RWPE1 (cell line): Measurements from ENCODE around the gene ZDHHC3.
"Not testable (repeated sequence)": the region's sequence is repeated elsewhere in the genome, so short reads cannot be mapped to it uniquely, and the experiment has no call there.

Experiments
- CTCF ChIA-PET: fragments of 350-600 bp; sonication (Branson Sonifier 250); formaldehyde crosslinking; extraction: SDS; loops from one replicate; lab custom pipeline; 2021; lab: Yijun Ruan, JAX
- POLR2A ChIA-PET: fragments of 400-600 bp; formaldehyde crosslinking; extraction: SDS; loops from one replicate; lab custom pipeline; 2020; ENCODE audit warnings: antibody characterized with exemption; ENCODE audit not compliant: low non-redundant PET; lab: Yijun Ruan, JAX
- DNase-seq: peaks from one replicate; pipeline ENCODE4 v3.0.0; 2012; ENCODE audit warnings: low spot score
- H3K27ac ChIP-seq: fragments of 450-650 bp; 2 replicates; pipeline ENCODE4 v1.5.1; 2017
- CTCF ChIP-seq: fragments of 450-650 bp; conservative IDR thresholded peaks from 2 replicates; pipeline ENCODE4 v1.5.1; 2017; ENCODE audit warnings: low read depth, mild to moderate bottlenecking

The ZDHHC3 gene

DNA sequence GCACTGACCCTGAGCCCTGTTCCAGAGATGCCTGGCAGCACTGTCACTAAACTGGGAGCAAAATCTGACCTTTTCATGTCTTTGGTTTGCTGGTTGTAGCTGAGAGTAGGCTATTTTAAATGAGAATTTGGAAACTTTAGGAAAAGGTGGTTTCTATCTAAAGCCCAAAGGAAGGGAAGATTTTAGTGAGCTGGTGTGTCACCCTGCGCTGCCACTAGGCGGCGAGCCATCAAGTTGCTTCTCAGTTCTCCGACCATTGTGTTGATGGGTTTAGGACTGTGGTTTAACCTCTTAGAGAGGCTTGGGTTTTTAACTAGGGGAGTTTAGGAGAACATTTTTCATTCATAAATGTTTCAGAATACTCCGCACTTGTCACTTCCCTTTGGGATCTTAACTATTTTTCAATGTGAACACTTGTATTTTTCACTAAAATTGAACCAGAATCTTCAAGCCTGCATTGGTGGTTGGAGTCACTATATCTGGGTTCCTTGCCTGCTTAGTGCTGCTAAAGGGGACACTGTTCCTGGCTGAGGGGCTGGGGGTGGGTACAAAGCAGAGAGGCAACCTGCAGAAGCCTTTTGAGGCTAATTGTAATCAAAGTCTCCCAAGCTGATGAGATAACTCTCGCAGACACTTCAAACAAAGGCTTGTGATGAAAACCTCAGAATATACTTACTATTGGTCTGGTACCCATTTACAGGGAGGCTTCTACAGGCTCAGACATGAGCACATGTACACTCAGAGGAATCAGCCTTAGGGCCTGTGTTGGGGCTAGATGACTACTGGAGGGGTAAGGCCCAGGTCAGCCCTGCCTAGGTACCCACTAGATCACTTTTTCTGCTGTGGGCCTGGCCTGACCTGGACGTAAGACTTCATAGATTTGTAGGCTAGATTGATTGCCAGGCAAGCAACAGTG lies 16.8 kb upstream of the ZDHHC3 start:
- POLR2A ChIA-PET, result no interaction called here
- DNase-seq, result peak; percentile 85
- CTCF ChIA-PET, result interaction anchor here (0.6 to 1.5 kb wide), 5 partner anchors 10 to 527 kb away, joined by 3 to 6 read pairs (median 3); partner anchors contain the start of gene EXOSC7
- TF ChIP-seq CTCF, result peak; percentile 62
- peak overlapping the region; percentile 73 for H3K27ac ChIP-seq

- H3K27ac ChIP-seq, result no peak overlapping the region
- ChIA-PET CTCF (no interaction called here), POLR2A (no interaction called here)
- TF ChIP-seq CTCF, result no peak
- DNase-seq, result no peak
Observed at GRCh38 chr3:44991326-44991725, 15.4 kb upstream of the ZDHHC3 start.

- H3K27ac ChIP-seq, result no peak overlapping the region
- CTCF ChIA-PET, result interaction anchor here (0.6 kb wide), 1 partner anchor 625 kb away, joined by 3 read pairs; no protein-coding TSS in a partner anchor
- POLR2A ChIA-PET, result no interaction called here
- no peak for TF ChIP-seq CTCF
- DNase-seq, result no peak
Observed at GRCh38 chr3:44989636-44990373, 13.8 kb upstream of the ZDHHC3 start.

DNA sequence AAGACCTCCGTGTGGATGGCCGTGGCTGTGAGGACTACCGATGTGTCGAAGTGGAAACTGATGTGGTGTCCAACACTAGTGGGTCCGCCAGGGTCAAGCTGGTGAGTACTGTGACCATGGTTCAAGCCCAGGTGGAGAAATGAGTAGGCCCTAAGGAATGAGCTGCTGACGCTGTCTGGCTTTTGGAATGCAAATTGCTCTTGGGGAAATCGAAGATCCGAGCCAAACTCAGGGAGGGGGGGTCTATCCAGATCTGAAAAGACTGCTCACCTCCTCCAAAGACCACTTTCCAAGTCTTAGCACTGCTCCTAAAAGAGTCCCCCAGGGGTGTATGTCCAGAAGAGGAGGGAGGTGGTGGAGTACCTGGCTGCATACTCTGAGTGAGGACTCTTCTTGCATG lies 13.2 kb upstream of the ZDHHC3 start:
- POLR2A ChIA-PET, result no interaction called here

GRCh38 chr3:44988073-44988472 lies 12.1 kb upstream of the ZDHHC3 start:
- no peak for DNase-seq
- ChIA-PET POLR2A (no interaction called here), CTCF (no interaction called here)
- H3K27ac ChIP-seq, result no peak overlapping the region
- TF ChIP-seq CTCF, result peak; percentile 44

More for the DNA sequence above, 13.2 kb upstream of the ZDHHC3 start:
- CTCF ChIA-PET, result no interaction called here
- H3K27ac ChIP-seq, result no peak overlapping the region
- no peak for TF ChIP-seq CTCF
- DNase-seq, result no peak

DNA sequence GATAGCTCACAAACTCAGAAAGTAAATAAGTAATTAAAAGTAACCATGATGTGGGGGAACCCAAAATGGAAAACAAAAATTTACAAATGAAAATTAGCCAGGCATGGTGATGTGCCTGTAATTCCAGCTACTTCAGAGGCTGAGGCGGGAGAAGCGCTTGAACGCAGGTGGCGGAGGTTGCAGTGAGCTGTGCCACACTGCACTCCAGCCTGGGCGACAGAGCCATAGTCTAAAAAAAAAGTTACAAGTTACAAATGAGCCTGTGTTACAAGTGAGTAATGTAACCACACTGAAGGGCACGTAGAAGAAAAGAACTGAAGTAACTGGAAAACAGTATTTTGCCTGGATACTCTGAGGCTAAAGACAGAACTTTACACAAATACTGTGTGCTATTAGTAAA lies 11.4 kb upstream of the ZDHHC3 start:
- TF ChIP-seq CTCF, result no peak
- no peak overlapping the region for H3K27ac ChIP-seq
- POLR2A ChIA-PET, result no interaction called here
- no peak for DNase-seq
- CTCF ChIA-PET, result interaction anchor here (0.7 kb wide), 1 partner anchor 16 kb away, joined by 3 read pairs; no protein-coding TSS in a partner anchor

DNA sequence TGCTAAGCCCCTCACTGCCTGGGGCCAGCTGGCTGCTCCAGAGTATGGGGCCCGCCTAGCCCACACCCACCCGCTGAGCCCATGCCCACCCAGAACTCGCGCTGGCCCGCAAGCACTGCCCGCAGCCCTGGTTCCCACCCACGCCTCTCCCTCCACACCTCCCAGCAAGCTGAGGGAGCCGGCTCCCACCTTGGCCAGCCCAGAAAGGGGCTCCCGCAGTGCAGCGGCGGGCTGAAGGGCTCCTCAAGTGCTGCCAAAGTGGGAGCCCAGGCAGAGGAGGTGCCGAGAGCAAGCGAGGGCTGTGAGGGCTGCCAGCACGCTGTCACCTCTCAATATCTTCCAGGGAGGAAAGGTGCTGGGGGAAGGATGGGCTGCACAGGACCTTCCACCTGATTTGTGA lies 10.4 kb upstream of the ZDHHC3 start:
- POLR2A ChIA-PET, CTCF ChIA-PET, DNase-seq: not testable (repeated sequence)
- peak overlapping the region; percentile 20; the same call in 1 of the 2 replicates for H3K27ac ChIP-seq
